ENCODE data around the gene GNAQ. TPM values are rescaled to one million over a fixed set of nuclear protein-coding genes. Genes with fewer than 3 reads are reported as not detected.

GNAQ gene
- total and polyA plus RNA-seq, 2 donors (not counting 1 experiment from before 2014, with no cell fraction given), result 0.60 to 1.4 TPM

DNA sequence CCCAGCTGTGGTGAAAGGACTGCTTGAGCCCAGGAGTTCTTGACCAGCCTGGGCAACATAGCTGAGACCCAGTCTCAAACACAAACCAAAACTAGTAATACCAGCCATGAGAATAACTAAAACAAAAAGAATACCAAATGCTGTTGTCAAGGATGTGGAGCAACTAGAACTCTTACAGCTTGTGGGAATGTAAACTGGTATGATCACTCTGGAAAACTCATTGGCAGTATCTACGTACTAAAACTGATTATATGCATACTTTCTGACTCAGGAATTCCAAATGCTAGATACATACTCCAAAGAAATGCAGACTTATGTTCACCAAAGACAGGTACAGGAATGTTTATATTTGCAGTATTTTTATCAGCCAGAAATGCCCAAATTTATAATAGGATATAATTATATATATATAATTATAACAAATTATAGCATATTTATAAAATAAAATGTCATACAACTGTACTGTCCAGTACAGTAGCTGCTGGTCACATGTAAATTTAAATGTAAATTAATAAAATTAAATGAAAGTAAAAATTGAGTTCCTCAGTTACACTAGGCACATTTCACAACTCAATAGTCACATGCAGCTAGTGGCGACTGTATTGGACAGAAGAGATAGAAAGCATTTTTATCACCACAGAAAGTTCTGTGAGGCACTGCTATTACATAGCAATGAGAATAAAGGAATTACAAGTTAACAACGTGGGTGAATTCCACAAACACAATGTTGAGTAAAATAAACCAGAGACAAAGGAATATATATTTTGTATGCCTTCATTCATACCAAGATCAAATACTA lies 118.5 kb downstream of the GNAQ start:
- Mint-ChIP-seq H3K4me1 (peaks cover 2% of the 10 kb centered on the region), H3K27ac (no peak overlapping the region), H3K4me3 (no peak overlapping the region), H3K9me3 (ENCODE audit: insufficient read depth) (no peaks in the 10 kb centered on the region), H3K27me3 (peaks cover 14% of the 10 kb centered on the region)
- Histone ChIP-seq H3K36me3 (replicated peaks in 1 of 2; ENCODE audit: control extremely low read depth in 1 of 2, control insufficient read depth in 1 of 2, extremely low read depth in 1 of 2, insufficient read depth in 2 of 2, low read length in 1 of 2) (no peaks in the 10 kb centered on the region), H3K4me2 (replicated peaks; ENCODE audit: low read depth, low read length, poor library complexity, severe bottlenecking) (no peak overlapping the region), H3K9ac (ENCODE audit: low read length) (no peak overlapping the region), H3K27me3 (replicated peaks in 1 of 4; ENCODE audit: control extremely low read depth in 1 of 4, control insufficient read depth in 3 of 4, insufficient read depth in 4 of 4, low read length in 3 of 4) (peaks cover 0 to 3% (median 0%) of the 10 kb centered on the region in 4 experiments), H3K4me1 (ENCODE audit: control insufficient read depth in 2 of 2, insufficient read depth in 2 of 2, low read length in 2 of 2) (peaks cover 4 to 5% of the 10 kb centered on the region in 2 donors), H3K27ac (ENCODE audit: low read length in 2 of 2) (no peak overlapping the region), H3K79me2 (ENCODE audit: control insufficient read depth, insufficient read depth, low read length) (no peaks in the 10 kb centered on the region), H3K9me3 (ENCODE audit: control extremely low read depth in 1 of 3, control insufficient read depth in 2 of 3, insufficient read depth in 1 of 3, low read length in 2 of 3) (no peaks in the 10 kb centered on the region), H2AFZ (ENCODE audit: insufficient read depth, low read depth, low read length, poor library complexity, severe bottlenecking) (no peak overlapping the region), H4K20me1 (ENCODE audit: control insufficient read depth, insufficient read depth, low read length, poor library complexity, severe bottlenecking) (no peaks in the 10 kb centered on the region), H3K4me3 (ENCODE audit: control extremely low read depth in 1 of 5, extremely low read depth in 1 of 5, insufficient read depth in 1 of 5, low read depth in 2 of 5, low read length in 4 of 5) (no peak overlapping the region)
- no peak for TF ChIP-seq CTCF (IDR thresholded peaks at IDR 0.05)
- no peak for TF ChIP-seq EZH2 (IDR thresholded peaks at IDR 0.05; ENCODE audit: borderline replicate concordance, insufficient read depth, low read depth, low read length, poor library complexity, severe bottlenecking)
- DNase-seq (no peak), ATAC-seq (ENCODE audit: low read depth) (no peak)
- intact Hi-C loops (cut with micrococcal nuclease), result no loop called here
- WGBS (ENCODE audit: insufficient coverage), result no CpG with 5 or more reads among the region's 3 CpGs
- ChIA-PET POLR2A (no interaction called here), CTCF (no interaction called here)

- POLR2A ChIA-PET, result no interaction called here
- DNase-seq (no peak), ATAC-seq (ENCODE audit: low read depth) (no peak)
- H3K4me1 ChIP-seq (ENCODE audit: control insufficient read depth in 2 of 2, insufficient read depth in 2 of 2, low read length in 2 of 2), result peaks cover 4 to 5% of the 10 kb centered on the region in 2 donors
- TF ChIP-seq CTCF (IDR thresholded peaks at IDR 0.05), result no peak
- Mint-ChIP-seq H3K4me1 (peaks cover 2% of the 10 kb centered on the region), H3K4me3 (no peak overlapping the region), H3K27ac (no peak overlapping the region), H3K9me3 (ENCODE audit: insufficient read depth) (no peaks in the 10 kb centered on the region), H3K27me3 (peaks cover 21% of the 10 kb centered on the region)
- no peak overlapping the region for H3K4me2 ChIP-seq (replicated peaks; ENCODE audit: low read depth, low read length, poor library complexity, severe bottlenecking)
- no peak overlapping the region for H3K4me3 ChIP-seq (ENCODE audit: control extremely low read depth in 1 of 5, extremely low read depth in 1 of 5, insufficient read depth in 1 of 5, low read depth in 2 of 5, low read length in 4 of 5)
- H3K27me3 ChIP-seq (replicated peaks in 1 of 4; ENCODE audit: control extremely low read depth in 1 of 4, control insufficient read depth in 3 of 4, insufficient read depth in 4 of 4, low read length in 3 of 4), result peaks cover 0 to 3% (median 0%) of the 10 kb centered on the region in 4 experiments
- no peaks in the 10 kb centered on the region for H3K36me3 ChIP-seq (replicated peaks in 1 of 2; ENCODE audit: control extremely low read depth in 1 of 2, control insufficient read depth in 1 of 2, extremely low read depth in 1 of 2, insufficient read depth in 2 of 2, low read length in 1 of 2)
- intact Hi-C loops (cut with micrococcal nuclease), result no loop called here
- no peak overlapping the region for H2AFZ ChIP-seq (ENCODE audit: insufficient read depth, low read depth, low read length, poor library complexity, severe bottlenecking)
- no peaks in the 10 kb centered on the region for H3K9me3 ChIP-seq (ENCODE audit: control extremely low read depth in 1 of 3, control insufficient read depth in 2 of 3, insufficient read depth in 1 of 3, low read length in 2 of 3)
- H3K27ac ChIP-seq (ENCODE audit: low read length in 2 of 2), result no peak overlapping the region
- no peak overlapping the region for H3K9ac ChIP-seq (ENCODE audit: low read length)
- no CpG with 5 or more reads among the region's 2 CpGs for WGBS (ENCODE audit: insufficient coverage)
- H3K79me2 ChIP-seq (ENCODE audit: control insufficient read depth, insufficient read depth, low read length), result no peaks in the 10 kb centered on the region
- H4K20me1 ChIP-seq (ENCODE audit: control insufficient read depth, insufficient read depth, low read length, poor library complexity, severe bottlenecking), result no peaks in the 10 kb centered on the region
- CTCF ChIA-PET, result interaction anchor here (1.6 kb wide), 1 partner anchor 11 kb away, joined by 3 read pairs; no protein-coding TSS in a partner anchor
Measured at GRCh38 chr9:77911928-77912327, 119.7 kb downstream of the GNAQ start.

Data from B cell (primary cell).